ENCODE measurements around the gene TBRG1. TPM values are rescaled to one million over a fixed set of nuclear protein-coding genes. Genes with fewer than 3 reads are reported as not detected.

The TBRG1 gene
- total and polyA plus RNA-seq, 2 experiments from 2014 or later = 27.6 to 43.1 TPM

DNA sequence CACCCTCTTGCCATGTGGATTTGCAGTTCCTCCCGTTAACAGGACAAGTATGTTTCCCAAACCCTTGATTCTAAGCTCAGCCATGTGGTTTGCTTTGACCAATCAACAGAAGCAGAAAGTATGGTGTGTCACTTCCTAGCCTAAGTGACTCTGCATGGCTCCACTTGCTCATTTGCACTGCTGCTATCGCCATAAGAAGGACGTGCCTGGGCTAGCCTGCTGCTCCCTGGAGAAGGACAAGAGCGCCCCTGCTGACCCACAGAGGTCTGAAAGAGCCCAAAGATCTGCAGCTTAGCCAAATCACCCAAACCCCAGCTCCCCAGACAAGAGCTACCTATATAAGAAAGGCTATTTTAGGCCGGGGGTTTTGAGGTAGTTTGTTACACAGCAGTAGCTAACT lies 18.0 kb downstream of the TBRG1 start:
- Histone ChIP-seq H3F3A (ENCODE audit: insufficient read depth) (peaks cover 31% of the 10 kb centered on the region), H3K79me2 (ENCODE audit: insufficient read depth) (no peaks in the 10 kb centered on the region), H3K36me3 (ENCODE audit: low read depth) (no peaks in the 10 kb centered on the region; the same call in 1 of the 2 replicates), H3K9me2 (ENCODE audit: insufficient read depth) (no peaks in the 10 kb centered on the region), H3K27me3 (replicated peaks; ENCODE audit: insufficient read depth) (no peaks in the 10 kb centered on the region), H3K4me2 (ENCODE audit: unreplicated experiment) (no peak overlapping the region), H3K4me3 (no peak overlapping the region), H3K27ac (no peak overlapping the region), H3K9me3 (ENCODE audit: low read depth) (no peaks in the 10 kb centered on the region), H3K9ac (no peak overlapping the region), H3K4me1 (ENCODE audit: insufficient read depth) (peaks cover 22% of the 10 kb centered on the region), H4K20me1 (ENCODE audit: insufficient read depth) (no peaks in the 10 kb centered on the region), H2AFZ (no peak overlapping the region)
- in situ Hi-C loops (cut with MboI) = no loop called here
- no peak for TF ChIP-seq EZH2phosphoT487 (IDR thresholded peaks at IDR 0.05; ENCODE audit: insufficient read depth, low read depth)
- TF ChIP-seq EZH2 (IDR thresholded peaks at IDR 0.05; ENCODE audit: insufficient read depth, poor library complexity, severe bottlenecking) = no peak
- 82 to 83% methylated on average over 5 of the region's 5 CpGs for WGBS, 2 experiments (ENCODE audit: low coverage in 1 of 2, low lambda C conversion rate in 2 of 2, missing lambda C conversion rate in 2 of 2)
- DNase-seq = no peak

DNA sequence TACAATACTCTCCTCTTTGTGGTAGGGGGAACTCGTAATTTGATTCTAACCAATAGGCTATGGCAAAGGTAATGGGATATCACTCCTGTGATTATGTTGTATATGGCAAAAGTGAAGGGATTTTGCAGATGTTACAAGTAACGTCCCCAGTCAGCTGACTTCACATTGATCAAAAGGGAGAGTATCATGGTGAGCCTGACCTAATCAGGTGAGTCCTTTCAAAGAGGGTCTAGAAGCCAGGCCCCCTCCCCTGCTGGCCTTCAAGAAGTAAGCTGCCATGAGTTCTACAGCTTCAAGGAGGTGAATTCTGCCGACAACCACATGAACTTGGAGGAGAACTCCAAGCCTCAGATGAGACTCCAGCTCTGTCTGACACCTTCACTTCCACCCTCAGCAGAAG lies 20.0 kb downstream of the TBRG1 start:
- Histone ChIP-seq H3K4me2 (ENCODE audit: unreplicated experiment) (no peak overlapping the region), H3F3A (ENCODE audit: insufficient read depth) (peaks cover 31% of the 10 kb centered on the region), H3K9me2 (ENCODE audit: insufficient read depth) (no peaks in the 10 kb centered on the region), H3K9me3 (ENCODE audit: low read depth) (no peaks in the 10 kb centered on the region), H2AFZ (no peak overlapping the region), H4K20me1 (ENCODE audit: insufficient read depth) (no peaks in the 10 kb centered on the region), H3K79me2 (ENCODE audit: insufficient read depth) (no peaks in the 10 kb centered on the region), H3K27ac (peak overlapping the region; percentile 86; the same call in 1 of the 2 replicates), H3K9ac (no peak overlapping the region), H3K4me1 (ENCODE audit: insufficient read depth) (peaks cover 22% of the 10 kb centered on the region), H3K4me3 (no peak overlapping the region), H3K36me3 (ENCODE audit: low read depth) (no peaks in the 10 kb centered on the region), H3K27me3 (replicated peaks; ENCODE audit: insufficient read depth) (no peaks in the 10 kb centered on the region)
- no peak for DNase-seq
- in situ Hi-C loops (cut with MboI) = no loop called here
- 92 to 97% methylated on average over 3 of the region's 3 CpGs for WGBS, 2 experiments (ENCODE audit: low coverage in 1 of 2, low lambda C conversion rate in 2 of 2, missing lambda C conversion rate in 2 of 2)
- TF ChIP-seq EZH2 (IDR thresholded peaks at IDR 0.05; ENCODE audit: insufficient read depth, poor library complexity, severe bottlenecking) = no peak
- no peak for TF ChIP-seq EZH2phosphoT487 (IDR thresholded peaks at IDR 0.05; ENCODE audit: insufficient read depth, low read depth)

DNA sequence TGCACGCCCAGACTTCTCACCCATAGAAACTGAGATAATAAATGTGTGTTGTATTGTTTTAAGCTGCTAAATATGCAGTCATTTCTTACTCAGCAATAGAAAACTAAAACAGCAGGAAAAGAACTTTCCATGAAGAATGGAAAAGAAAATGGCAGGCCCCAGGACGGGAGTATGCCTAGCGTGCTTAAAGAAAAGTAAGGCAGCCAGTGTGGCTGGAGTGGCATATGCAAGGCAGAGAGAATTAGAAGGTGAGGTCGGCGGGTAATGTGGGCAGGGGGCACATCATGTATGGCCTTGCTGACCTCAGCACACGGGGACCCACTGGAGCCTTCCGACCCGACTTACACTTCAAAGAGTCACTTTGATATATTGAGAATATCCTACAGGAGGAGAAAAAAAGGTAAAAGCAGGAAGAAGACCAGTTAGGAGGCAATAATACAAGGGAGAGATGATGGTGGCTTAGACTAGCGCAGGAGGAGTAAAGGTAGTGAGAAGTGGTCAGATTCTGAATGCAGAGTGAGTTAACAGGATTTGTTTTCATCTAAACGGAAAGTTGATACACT lies 20.5 kb downstream of the TBRG1 start:
- in situ Hi-C loops (cut with MboI) = no loop called here
- DNase-seq = no peak
- no peak for TF ChIP-seq EZH2phosphoT487 (IDR thresholded peaks at IDR 0.05; ENCODE audit: insufficient read depth, low read depth)
- TF ChIP-seq EZH2 (IDR thresholded peaks at IDR 0.05; ENCODE audit: insufficient read depth, poor library complexity, severe bottlenecking) = no peak
- Histone ChIP-seq H3K36me3 (ENCODE audit: low read depth) (no peaks in the 10 kb centered on the region), H3K4me1 (ENCODE audit: insufficient read depth) (peaks cover 22% of the 10 kb centered on the region), H3K4me2 (ENCODE audit: unreplicated experiment) (peak overlapping the region; percentile 79), H3K9me2 (ENCODE audit: insufficient read depth) (no peaks in the 10 kb centered on the region), H2AFZ (peak overlapping the region; percentile 61), H4K20me1 (ENCODE audit: insufficient read depth) (no peaks in the 10 kb centered on the region), H3K4me3 (0 out of 2 replicates have a peak overlapping the region, but pooled peaks have one; percentile 8), H3F3A (ENCODE audit: insufficient read depth) (peaks cover 31% of the 10 kb centered on the region), H3K9me3 (ENCODE audit: low read depth) (no peaks in the 10 kb centered on the region), H3K79me2 (ENCODE audit: insufficient read depth) (no peaks in the 10 kb centered on the region), H3K27ac (peak overlapping the region; percentile 86), H3K9ac (peak overlapping the region; percentile 67), H3K27me3 (replicated peaks; ENCODE audit: insufficient read depth) (no peaks in the 10 kb centered on the region)
- 72 to 74% methylated on average over 10 of the region's 10 CpGs for WGBS, 2 experiments (ENCODE audit: low coverage in 1 of 2, low lambda C conversion rate in 2 of 2, missing lambda C conversion rate in 2 of 2)

DNA sequence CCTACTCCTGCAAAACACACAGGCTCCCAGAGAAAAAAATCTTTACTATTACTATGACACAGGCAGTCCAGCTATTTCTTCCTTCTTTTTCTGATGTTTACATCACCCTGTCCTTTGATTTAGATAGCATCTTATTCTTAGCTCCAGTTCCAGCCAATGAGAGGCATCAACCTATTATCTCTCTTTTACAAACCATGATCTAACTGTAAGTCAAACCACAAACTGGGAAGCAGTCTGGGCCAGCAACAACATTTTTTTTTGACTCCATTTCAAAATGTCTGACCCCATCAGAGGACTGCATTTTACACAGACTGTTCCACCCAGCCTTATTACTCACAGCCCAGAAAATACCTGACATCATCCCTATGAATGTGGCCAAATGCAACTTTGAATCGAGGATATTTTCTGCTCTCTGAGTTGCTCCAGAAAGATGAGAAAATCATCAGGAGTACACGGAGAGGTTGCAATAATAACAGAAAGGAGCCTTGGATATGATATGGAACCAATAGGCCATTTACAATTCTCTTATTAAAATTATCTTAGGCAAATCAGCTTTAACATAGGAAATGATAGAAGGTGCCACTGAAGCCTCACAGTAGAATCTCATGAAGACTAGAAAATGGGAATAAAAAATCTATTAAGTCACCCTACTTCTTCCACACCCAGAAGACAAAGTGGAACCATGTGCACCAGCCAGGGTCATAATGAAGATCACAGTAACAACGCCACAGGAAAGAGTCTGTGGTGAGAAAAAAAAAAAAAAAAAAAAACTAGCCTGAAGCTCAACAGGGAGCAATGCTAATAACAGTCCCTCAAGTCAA lies 21.2 kb downstream of the TBRG1 start:
- 0 to 1% methylated on average over 3 of the region's 3 CpGs for WGBS, 2 experiments (ENCODE audit: low coverage in 1 of 2, low lambda C conversion rate in 2 of 2, missing lambda C conversion rate in 2 of 2)
- Histone ChIP-seq H3K4me3 (peak overlapping the region; percentile 55), H3K79me2 (ENCODE audit: insufficient read depth) (no peaks in the 10 kb centered on the region), H3K9me2 (ENCODE audit: insufficient read depth) (no peaks in the 10 kb centered on the region), H3K27ac (peak overlapping the region; percentile 86), H3K4me1 (ENCODE audit: insufficient read depth) (peaks cover 22% of the 10 kb centered on the region), H3K4me2 (ENCODE audit: unreplicated experiment) (peak overlapping the region; percentile 79), H3F3A (ENCODE audit: insufficient read depth) (peaks cover 31% of the 10 kb centered on the region), H4K20me1 (ENCODE audit: insufficient read depth) (no peaks in the 10 kb centered on the region), H3K36me3 (ENCODE audit: low read depth) (no peaks in the 10 kb centered on the region), H3K27me3 (replicated peaks; ENCODE audit: insufficient read depth) (no peaks in the 10 kb centered on the region), H2AFZ (peak overlapping the region; percentile 61), H3K9me3 (ENCODE audit: low read depth) (no peaks in the 10 kb centered on the region), H3K9ac (peak overlapping the region; percentile 67)
- peak; percentile 93 for DNase-seq
- in situ Hi-C loops (cut with MboI) = no loop called here
- TF ChIP-seq EZH2 (IDR thresholded peaks at IDR 0.05; ENCODE audit: insufficient read depth, poor library complexity, severe bottlenecking) (no peak), EZH2phosphoT487 (IDR thresholded peaks at IDR 0.05; ENCODE audit: insufficient read depth, low read depth) (no peak)
